GM18873 (cell line): Measurements from ENCODE around the gene E2F8.

Experiments used
- ATAC-seq: cut with Tn5 transposase; IDR thresholded peaks from one replicate; pipeline ENCODE4 v1.9.1; 2021; ENCODE audit warnings: mild to moderate bottlenecking, moderate library complexity, moderate number of reproducible peaks; ENCODE audit not compliant: unreplicated experiment, low FRiP score

Gene E2F8

DNA sequence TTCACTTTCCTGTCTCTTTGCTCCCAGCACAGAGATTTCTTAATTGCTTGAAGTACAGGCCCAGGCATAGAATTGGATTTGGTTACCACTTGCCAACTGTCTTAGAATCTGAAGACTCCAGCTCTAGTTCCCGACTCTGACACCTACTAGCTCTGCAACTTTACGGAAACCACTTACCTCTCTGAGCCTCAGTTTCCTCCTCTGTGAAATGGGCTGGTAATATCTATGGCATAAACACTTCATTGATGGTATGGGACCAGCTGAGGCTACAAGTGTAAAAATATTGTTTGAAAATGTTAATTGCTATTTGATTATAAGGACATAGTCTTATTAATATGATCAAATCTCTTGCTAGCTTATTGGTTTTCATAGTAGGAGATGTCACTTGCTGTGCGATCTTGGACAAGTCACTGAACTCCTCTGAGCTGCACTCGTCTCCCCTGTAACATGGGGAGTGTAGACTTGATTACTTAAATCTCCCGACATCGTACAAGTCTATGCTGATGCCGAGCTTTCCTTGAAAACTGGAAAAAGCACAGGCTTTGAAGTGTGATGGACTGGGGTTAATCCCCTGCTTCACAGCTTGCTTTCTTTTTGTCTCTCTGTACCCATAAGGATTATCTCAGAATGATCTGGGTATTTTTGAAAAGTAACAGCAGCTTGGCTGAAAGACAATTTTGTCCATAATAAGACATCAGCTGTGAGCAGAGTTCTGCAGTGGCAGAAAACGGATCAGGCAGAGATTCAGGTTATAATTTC lies 11.8 kb upstream of the E2F8 start:
- no peak for ATAC-seq

DNA sequence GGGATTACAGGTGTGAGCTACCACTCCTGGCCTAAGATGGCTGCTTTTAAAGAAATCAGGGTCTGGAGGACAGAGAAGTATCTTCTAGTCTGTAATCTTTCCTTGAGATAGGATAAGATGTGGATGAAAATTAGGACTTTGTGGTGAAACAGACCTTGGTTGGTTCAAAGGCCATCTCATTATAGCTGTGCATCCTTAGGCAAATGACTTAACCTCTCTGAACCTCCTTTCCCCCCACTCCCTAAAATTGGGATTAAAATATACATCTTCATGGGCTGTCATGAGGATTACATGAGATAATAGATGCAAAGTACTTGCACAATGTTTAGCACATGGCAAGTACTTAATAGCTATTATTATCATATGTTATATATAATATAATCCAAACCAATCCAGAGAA lies 10.8 kb upstream of the E2F8 start:
- ATAC-seq, result no peak

DNA sequence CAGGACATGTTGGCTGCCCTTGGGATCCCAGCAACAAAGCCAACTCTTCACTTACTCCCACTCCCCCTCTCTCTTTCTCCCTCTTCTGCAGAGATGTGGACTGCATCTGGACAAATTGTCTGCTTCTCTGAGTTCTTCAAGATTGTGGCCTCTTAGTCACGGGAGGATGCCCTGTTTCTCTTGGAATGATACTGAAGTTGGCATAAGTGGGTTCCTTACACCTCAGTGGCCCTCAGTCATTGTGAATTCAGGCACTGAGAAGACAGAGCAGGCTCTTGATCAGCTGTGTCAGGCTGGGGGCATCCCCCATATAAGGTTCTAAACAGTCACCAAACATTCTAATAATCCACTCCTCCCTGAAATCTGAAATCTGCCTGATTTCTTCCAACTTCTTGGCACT lies 6.1 kb upstream of the E2F8 start:
- no peak for ATAC-seq

DNA sequence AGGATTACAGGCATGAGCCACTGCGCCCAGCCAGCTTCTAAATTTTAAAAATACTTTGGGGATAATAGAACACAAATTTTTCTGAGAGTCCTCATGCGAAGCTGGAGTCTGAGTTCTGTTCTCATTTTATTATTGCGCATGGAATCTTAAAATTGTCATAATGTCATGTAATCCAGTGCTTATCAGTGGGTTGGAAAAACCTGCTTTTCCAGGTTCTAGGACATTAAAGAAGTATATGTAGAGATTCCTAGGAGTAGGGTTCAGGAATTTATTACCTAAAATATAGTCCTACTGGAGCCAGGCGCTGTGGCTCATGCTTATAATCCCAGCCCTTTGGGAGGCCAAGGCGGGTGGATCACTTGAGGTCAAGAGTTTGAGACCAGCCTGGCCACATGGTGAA lies 4.6 kb upstream of the E2F8 start:
- ATAC-seq, result no peak

DNA sequence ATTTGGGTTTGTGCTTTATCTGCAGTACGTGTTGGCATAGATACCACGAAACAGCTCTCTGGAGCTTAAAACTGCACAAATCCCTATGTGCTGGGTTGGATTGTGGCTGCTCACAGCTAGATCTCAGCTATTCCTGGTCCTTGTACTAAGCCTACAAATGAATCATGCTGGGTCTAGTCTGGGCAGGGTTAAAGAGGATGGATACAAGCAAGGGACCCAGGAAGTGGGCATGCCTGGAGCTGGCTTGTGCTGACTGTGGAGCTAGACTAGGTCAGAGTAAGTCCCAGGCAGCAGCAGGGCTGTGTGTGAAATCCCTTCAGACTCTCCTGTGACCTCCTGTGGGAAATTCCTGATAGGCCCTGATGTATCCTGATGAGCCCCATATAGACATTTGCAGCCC lies 3.9 kb upstream of the E2F8 start:
- ATAC-seq, result no peak

DNA sequence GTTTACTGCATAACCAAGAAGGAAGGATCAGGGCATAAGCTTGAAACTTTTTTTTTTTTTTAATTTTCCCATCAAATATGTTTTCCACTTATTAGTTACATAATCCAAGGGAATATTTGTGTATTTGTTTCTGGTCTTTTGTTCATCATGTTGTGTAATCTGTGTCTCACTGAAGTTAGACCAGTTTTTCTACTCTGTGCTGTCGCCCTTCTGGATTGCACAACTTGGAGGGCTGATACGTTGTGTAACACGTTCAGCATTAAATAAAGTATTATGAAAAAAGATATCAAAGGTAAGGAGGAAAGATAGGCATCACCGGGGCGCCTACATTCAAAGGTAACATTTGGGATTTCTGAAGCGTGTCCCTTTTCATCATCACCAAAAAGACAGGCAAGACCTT lies 3.3 kb upstream of the E2F8 start:
- ATAC-seq, result no peak

DNA sequence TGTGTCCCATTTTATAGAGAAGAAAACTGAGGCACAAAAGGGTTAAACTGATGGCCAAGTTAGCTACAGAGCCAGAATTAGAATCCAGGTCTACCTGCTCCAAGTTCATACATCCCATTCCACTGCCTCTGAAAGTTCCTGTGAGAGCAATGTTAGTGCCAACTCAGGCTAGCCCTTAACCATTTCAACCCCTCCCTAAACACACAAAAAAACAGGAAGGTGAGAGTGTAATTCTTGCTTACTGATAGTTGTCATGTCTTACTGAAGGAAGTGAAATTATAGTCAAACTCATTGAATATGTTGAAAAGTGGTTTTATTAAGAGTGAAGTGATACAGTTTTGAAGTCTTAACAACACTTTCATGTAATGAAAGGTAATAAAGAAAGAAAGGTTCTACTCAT lies 2.9 kb upstream of the E2F8 start:
- ATAC-seq, result no peak

DNA sequence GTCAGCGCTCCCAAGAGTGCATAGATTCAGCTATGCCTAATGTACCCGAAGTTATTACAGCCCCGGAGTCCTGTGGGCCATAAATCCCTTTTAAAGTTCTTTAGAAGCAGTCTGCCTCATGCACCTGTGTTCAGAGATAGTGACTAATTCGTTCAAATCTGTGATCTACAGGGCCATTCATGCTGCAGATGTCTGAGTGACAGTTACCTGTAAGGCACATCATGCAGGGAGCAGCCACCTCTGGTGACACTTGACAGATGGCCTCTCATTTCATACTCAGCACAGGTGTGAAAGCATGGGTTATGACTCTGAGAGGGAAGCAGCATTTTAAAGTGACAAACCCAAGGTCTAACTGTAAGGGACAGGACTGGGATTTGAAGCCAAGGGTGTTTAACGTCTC lies 2.4 kb upstream of the E2F8 start:
- ATAC-seq, result no peak

DNA sequence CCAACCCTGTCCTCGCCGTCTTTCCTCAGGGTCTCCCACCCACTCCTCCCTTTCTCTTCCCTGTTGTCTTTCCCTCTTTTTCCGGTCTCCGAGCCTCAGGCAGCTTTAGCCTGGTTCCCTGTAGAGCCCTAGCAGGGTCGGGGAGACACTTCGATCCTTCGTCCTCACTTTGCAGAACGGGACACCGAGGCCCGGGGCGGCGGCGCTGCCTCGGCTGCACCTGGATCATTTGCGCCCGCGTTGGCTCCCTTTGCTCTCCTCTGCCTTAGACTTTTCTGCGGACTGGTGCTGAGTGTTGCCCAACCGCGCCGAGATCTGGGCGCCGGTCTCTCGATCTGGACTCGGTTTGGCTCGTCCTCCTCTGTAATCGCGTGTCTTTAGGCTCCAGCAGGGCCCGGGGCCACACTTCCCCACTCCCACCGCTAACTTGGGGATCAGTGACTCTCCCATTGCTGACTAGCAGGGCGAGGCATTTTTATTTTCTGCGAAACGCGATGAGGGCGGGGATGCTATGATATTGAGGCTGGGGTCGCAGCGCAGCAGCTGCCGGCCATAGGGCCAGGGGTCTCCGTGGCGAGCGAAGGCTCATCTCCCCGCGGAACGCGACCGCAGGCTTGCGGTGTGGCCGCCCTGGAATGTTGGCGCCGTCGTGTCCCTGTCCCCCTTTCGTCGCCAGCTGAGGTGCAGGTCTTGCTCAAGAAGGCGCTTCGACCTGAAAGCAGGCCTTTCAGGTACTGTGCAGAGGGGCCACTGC lies 1.6 kb upstream of the E2F8 start:
- ATAC-seq, result no peak

DNA sequence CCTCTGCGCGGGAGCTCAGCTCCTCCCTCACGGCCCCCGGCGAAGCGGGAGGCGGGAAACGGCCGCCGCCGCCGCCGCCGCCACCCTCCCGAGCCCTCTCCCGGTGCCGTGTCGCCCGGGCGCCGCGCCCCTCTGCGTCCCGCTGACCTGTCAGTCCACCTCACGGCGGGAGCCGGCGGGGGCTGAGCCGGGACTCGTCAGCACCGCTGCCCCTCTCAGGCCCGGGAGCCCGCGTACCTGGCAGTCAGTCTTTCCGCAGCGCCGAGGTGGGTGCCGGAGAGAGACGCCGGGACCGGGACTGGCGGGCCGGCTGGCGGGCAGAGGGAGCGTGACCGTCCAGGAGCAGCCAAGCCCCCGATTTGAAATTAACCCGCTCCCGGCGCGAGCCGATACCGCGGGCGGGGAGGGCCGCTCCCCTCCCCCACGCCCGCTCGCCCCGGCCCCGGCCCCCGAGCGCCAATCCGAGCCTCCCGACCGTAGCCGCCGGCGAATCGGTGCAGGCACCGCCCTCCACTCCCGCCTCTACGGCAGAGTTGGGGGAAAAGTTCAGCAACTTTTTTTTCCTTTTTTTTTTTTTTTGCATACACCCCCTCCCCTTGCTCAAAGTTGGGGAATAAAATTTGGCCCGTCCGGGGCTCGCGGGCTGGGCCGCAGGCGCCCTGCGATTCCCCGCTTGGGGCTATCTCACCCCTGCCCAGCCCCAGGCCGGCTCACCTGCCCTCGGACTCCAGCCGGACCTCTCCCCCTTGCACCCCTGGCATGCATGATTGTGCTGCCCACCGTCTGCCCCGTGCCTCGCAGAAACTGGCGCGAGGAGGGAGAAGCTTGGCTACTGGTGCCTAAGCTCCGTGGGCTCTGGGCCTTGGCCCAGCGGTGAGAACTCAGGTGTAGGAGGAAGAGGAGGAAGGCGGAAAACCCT lies 774 bp upstream of the E2F8 start:
- peak; percentile 24 for ATAC-seq

DNA sequence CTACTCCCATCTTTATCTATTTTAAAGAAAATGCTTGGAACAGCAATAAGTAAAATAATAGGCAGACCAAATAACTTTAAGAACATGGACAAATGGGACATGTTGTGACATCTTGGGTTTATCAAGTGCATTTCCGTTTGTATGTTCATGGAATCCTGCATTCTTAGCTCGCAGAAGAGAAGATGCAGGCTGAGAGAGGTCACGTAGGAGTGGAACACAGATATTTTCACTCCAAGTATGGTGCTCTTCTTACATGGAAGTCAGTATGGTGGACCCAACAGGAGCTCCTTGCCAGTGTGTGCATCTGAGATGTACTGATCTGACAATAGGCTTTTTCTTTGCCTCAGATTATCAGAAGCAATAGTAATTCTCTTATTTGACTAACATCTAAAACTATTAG lies 1.7 kb downstream of the E2F8 start:
- no peak for ATAC-seq

DNA sequence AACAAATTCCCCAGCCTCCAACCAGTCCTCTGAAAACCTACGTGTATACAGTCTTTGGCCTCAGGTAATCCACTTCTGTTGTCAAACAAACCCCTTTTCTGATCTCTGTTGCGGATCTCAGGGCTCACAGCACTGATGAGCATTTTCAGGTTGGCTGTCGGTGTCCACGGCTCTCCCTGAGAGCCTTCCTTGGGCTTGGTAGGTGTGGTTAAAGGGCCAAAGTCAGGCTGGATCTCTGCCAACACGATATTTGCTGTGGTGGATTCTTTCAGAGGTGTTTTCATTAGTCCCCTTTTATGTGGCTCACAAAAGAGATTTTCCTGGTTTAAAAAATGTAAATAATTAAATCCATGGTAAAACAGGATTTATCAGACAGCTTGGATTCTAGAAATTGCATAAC lies 2.9 kb downstream of the E2F8 start:
- no peak for ATAC-seq

DNA sequence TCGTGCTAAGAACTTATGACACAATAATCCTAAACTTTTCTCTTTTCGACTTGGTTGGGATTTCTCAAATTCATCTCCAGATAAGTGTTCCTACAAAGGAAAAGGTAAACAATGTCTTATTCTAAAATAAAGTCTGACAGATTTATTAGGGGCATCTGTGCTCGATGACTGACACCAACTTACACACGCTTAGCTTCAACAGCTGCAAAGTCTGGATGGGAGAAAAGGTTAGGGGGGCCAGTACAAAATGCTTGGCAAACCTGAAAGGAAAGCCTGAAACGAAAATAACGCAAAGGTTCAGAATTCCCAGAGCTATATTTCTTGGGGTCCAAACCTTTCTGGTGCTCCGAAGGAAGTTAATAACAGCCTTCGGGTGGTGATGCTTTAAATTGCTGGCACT lies 3.4 kb downstream of the E2F8 start:
- no peak for ATAC-seq

DNA sequence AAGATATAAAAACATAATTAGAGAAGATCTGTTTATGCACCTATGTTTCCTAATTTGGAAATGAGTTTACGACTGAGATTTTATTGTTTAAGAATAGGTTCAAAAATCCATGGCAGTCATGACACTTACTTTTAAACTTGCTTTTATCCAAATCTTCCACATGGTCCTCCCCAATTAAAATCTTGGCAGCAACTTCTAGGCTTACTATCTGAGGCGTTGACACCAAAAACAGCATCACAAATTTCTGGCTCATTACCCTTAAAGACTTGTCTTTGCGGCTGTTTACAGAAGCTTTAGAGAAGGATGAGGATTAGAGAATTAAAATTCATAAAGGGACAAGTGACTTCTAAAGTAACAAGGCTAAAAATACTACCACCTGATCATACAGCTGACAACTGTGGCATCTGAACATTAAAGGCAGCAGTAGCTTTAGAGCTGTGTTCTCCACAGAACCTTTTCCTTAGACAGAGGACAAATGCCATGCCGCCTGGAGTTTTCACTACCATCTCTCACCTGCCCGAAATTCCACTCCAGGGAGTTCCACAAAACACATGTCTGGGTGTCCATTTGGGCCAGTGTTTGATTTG lies 6.4 kb downstream of the E2F8 start:
- ATAC-seq, result no peak

DNA sequence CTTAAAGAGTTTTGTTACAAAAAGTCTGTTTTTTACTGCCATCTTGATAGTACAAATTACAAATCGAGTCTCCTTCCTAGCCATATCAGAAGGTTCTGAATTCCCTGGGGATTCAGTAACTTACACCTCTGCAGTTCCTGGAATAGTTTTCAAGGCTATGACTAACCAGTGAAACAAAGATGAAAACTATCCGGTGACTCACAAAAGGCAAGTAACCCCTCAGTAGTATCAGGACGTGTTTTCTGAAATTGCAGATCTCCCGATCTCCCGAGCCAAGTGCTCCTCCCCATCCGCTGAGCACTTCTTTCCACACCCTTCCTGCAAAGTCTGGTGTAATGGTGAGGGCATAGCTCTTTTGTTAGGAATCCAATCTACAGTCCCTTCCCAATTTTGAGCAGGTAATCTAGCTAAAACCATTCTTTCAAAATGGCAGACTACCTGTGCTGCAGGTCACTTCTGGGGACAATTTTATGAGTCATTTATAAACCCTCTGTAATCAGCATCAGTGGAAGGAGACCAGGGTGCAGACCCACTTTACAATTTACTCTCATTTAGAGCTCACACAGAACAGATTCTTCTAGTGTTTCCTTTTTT lies 7.7 kb downstream of the E2F8 start:
- ATAC-seq, result no peak

DNA sequence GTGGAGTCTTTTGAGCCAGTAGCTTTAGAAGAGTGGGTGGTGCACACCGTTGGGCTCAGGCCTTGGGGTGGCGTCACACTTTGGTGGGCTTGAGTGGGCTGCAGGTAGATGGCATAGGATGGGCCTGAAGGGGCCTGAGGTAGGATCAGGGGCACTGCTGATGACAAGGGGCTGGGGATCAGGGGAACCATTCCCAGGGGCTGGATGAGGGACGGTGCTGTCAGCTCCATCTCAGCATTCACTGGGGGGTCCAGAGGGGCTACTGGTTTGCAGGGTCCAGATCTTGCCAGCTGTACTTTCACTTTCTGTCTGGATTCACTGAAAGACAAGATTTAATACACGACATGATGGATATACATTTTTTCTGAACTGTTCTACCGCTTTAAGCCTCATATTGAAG lies 11.1 kb downstream of the E2F8 start:
- no peak for ATAC-seq

DNA sequence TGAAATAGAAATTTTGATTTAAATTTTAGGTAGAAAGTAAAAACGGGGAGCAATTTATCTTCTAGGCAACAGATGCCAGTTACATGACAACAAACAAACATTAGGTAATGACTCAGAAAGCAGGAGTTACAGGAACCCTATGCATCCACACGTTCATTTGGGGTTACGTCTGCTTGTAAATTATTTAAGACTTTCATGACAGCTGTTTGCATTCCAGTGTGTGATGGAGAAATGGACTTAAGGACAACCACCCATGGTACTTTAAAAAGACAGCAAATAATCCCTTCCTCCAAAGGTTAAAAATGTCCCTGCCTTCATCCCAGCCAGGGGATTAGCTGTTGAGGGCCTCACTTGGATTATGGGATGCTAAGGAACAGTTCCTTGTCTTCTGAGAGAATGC lies 11.8 kb downstream of the E2F8 start:
- no peak for ATAC-seq

DNA sequence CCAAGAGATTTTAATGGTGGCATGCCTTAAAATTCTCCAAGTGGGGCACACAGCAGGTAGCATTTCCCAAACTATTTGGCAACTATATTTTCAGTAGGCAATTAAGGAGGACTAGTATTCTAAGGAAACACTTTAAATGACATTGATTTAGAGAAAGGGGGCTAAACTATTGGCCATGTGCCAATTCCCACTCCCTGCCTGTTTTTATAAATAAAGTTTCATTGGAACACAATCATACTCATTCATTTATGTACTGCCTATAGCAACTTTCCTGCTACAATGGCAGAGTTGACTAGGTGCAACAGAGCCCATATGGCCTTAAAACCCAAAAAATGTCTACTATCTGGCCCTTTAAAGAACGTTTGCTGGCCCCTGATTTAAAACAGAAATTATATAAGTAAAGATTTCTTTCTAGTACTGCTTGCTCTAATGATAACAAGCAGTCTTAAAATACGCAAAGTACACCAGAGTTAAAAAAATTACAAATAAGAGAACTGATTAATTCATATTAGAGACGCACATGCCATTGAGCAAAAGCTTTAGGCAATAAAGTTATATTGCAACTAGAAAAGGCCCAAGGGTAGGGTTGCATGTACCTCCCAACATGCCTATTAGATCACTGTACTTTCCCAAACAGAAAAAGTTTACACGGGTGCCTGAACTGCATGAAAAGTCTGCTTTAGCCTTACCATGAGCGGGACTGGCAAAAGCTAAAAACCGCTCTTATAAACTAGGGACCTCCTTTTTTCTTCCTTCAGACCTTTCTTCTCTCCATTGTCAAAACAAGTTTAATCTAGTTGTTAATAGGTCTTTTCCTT lies 14.2 kb downstream of the E2F8 start:
- no peak for ATAC-seq

DNA sequence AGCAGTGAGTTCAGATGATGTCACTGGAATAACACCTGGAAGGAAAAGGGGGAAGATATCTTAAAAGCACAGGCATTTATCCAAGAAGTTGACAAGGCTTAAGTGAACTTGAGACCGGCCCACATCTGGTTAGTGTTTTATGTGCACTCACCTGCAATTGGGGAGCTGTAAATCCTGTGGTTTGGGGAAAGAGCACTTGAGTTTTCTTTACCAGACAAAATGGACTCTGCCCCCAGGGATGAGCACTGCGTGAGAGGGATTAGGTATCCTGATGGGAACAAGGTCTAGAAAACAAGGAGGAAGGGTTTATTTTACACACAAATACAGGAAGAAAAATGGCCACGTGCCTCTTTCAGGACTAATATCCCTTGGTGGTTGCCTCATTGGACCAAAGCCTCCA lies 15.2 kb downstream of the E2F8 start:
- ATAC-seq, result no peak

DNA sequence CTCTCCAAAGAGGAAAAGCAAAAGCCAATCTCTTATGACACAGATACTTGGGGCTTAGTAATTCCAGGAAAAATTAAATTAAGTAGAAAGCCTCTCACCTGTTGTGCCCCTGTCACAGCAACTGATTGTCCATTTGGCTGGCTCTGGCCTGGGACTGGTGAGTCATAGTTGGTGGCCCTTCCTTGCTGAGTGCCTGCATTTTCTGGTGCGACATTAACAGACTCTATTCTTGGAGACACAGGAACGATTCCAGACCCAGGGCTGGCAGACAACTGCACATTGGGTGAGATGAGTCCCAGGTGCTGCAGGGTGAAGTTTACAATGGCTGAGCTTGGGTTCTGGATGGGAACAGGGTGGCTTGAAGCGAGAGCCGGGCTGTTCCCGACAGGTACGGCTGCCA lies 15.6 kb downstream of the E2F8 start:
- no peak for ATAC-seq
